GM21529 (cell line): ENCODE data around the gene XPOT.

Experiments
- ATAC-seq: cut with Tn5 transposase; IDR thresholded peaks from one replicate; pipeline ENCODE4 v1.9.1; 2021; ENCODE audit not compliant: unreplicated experiment

XPOT gene

GRCh38 chr12:64419696-64420095, 15.5 kb downstream of the XPOT start:
- ATAC-seq = no peak

- no peak for ATAC-seq
These were observed 23.8 kb downstream of the XPOT start for GRCh38 chr12:64427988-64428387.

GRCh38 chr12:64428956-64429355, 24.8 kb downstream of the XPOT start:
- no peak for ATAC-seq

DNA sequence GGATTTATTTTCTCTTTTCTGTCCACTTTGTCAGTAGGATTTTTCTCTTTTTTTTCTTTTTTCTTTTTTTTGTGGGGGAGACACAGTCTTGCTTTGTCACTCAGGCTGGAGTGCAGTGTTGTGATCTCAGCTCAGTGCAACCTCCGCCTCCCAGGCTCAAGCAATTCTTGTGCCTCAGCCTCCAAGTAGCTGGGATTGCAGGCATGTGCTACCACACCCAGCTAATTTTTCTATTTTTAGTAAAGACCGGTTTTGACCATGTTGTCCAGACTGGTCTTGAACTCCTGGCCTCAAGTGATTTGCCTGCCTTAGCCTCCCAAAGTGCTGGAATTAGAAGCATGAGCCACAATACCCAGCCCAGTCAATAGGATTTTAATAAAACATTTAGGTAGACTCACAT, 26.7 kb downstream of the XPOT start:
- ATAC-seq = no peak

DNA sequence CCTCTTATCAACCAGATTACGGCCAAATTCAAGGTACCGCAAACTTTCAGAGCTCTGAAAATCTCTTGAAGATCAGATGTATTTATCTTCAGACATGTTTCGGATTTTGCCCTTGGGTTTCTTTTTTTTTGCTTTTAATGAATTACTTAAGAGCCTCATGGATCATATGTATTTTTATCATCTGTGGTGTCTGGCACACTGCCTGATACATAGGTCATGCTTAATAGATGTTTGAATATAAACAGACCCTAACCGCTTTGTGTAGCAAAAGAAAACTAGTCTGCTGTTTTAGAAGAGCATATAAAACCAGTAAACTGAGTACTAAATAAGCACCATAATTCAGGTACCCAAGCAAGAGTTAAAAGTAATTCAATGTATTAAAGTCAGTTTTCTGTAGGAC, 27.6 kb downstream of the XPOT start:
- no peak for ATAC-seq

GRCh38 chr12:64433915-64434314, 29.7 kb downstream of the XPOT start:
- no peak for ATAC-seq

GRCh38 chr12:64440100-64440499, 35.9 kb downstream of the XPOT start:
- ATAC-seq = no peak

DNA sequence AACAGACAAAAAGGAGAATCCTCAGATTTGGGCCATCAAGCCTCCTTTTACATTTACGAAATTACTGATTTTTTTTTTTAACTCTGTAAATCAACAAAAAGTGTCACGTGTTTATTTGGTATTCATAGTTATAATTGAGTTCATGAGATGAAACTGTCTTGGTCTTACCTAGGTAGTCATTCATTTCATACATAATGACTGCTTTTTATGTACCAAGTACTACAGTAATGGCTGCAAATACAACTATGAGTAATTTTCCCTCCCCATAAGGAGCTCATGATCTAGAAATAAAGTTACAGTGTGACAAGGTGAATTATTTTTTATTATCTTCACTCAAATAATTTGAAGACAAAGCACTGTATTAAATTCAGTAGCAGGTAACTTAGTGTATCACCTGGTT, 41.3 kb downstream of the XPOT start:
- ATAC-seq = no peak

GRCh38 chr12:64446295-64446694, 42.1 kb downstream of the XPOT start:
- ATAC-seq = no peak

DNA sequence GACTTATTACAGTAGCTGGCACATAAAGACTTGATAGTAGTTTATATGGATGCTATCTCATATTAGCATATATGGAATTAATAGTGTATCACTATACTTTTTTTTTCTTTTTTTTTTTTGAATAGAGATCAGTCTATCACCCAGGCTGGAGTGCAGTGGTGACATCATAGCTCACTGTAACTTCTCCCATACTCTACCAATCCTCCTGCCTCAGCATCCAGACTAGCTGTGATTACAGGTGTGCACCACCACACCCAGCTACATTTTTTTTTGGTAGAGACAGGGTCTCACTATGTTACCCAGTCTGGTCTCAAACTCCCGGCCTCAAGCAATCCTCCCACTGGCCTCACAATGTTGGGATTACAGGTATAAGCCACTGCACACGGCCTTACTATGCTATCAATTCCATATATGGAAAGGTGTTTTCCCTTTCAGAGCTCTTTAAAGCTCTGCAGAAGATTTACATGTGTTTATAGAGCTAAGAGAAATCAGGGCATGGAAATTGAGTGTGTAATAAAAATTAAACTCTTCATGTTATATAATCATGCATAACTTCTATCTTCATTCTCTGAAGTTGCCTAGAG, 46.0 kb downstream of the XPOT start:
- ATAC-seq = no peak

DNA sequence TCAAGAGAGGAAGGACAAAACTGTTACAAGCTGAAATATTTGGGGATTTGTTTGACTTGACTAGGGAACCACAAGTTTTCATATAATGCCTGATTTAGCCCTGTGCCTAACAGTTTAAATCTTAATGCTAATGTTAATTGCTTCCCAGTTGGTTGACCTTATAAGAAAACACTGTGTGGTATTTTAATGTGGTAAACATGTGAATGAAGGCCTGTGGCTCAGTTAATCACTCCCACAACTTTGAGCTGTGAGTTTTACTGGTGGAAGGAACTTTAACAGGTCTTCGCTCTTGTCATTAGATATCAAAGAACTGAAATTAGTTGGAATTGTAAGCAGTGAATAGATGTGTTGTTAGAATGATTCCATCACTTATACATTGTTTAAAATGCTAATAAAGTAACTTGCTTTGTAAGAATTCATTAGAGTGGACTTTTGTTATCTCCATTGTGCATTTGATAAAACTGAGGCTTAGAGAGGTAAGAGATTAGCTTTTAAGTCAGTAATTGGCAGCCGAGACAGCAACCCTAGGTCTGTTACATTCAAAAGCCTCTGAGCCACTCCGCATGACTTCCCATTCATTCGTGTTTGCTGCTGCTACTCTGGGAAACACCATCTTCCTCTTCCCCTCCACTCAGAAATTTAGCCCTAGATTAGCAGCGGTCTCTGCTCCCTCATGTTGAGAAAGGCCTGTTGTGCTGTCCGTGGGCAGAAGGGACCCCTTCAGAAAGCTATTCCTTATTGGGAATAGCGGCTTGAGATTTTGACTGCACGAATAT, 46.7 kb downstream of the XPOT start:
- ATAC-seq = no peak

- ATAC-seq = peak; percentile 87
These were observed 47.7 kb downstream of the XPOT start, which contains the start of gene TBK1 for GRCh38 chr12:64451687-64452558. TBK1 (plus strand) TSS chr12:64452120; CDS start chr12:64455871, 3,751 bp downstream.

- no peak for ATAC-seq
These were observed 48.6 kb downstream of the XPOT start for GRCh38 chr12:64452559-64453329.

DNA sequence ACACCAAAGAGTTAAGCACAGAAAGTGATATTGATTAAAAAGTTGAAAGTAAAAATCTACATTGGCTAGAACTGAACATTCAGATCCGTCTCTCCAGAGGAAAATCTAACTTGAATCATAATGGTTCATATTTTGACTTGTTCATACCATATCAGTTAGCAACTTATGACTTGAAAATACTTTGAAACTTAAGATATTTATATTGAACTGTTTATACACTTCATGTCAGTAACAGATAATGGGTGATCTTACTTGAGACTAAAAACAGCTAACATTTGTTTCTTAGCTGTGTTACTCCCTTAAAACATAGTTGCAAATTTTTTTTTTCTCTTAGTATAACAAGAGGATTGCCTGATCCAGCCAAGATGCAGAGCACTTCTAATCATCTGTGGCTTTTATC, 51.3 kb downstream of the XPOT start:
- ATAC-seq = no peak

DNA sequence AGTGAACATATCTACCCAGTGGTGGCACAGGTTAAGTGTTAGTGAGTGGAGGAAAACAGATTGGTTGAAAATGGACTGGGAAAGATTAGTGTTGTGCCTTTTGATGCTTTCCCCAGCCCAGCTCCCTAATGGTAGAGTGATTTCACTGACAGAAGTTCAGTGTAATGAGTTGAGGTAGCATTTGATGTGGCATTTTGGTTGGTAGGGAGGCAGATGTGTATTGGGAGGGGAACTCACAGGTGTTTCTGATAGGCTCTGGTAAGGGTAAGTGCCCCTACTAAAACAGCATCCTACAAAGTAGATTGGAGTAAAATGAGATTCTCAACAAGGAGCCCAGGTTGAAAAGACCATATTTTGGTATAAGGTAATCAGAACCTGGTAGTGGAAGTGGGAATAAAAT, 51.9 kb downstream of the XPOT start:
- ATAC-seq = no peak

- no peak for ATAC-seq
These were observed 52.8 kb downstream of the XPOT start for GRCh38 chr12:64457032-64457431.

DNA sequence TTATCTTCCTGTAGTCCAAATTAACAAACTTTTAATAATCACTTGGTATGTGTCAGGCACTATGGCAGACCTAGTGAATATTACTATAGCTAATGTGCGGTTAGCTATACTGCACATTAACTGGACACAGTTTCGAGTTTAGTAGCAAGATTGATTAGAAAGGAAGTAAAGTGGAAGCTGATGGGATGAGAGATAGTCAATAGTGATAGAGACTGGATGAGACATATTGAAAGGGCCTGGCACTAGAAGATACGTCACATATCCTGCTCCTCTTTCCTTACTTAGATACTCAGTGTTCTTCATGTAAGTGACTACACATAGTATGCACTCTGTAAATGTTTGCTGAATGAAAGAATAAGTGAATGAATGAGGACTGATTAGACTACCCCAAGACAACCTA, 53.3 kb downstream of the XPOT start:
- ATAC-seq = no peak

DNA sequence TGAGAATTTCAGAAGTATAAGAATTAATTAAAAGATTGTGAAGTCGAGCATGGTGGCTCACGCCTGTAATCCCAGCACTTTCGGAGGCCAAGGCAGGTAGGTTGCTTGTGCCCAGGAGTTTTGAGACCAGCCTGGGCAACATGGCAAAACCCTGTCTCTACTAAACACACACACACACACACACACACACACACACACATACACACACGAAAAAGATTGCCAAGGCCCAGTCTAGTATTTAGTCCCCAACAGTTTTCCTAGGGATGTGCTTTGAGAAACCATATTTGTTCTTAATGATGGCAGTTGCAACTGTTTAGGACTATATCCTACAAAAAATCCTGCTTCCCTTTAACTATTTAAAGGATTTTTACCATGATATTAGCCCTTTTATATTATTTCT, 53.7 kb downstream of the XPOT start:
- ATAC-seq = no peak

GRCh38 chr12:64459394-64459891, 55.3 kb downstream of the XPOT start:
- ATAC-seq = peak; percentile 63

GRCh38 chr12:64461634-64462414, 57.6 kb downstream of the XPOT start:
- ATAC-seq = no peak
